CD4-positive, alpha-beta T cell treated with Interleukin-6 for 4 hours (primary cell): Measurements from ENCODE around the gene ELF1.
"Not testable (repeated sequence)": the region's sequence is repeated elsewhere in the genome, so short reads cannot be mapped to it uniquely, and the experiment has no call there.

Experiments
- DNase-seq: peaks from one replicate; pipeline ENCODE4 v3.0.0-alpha.2; 2020; ENCODE audit warnings: mixed read lengths

ELF1 gene

DNA sequence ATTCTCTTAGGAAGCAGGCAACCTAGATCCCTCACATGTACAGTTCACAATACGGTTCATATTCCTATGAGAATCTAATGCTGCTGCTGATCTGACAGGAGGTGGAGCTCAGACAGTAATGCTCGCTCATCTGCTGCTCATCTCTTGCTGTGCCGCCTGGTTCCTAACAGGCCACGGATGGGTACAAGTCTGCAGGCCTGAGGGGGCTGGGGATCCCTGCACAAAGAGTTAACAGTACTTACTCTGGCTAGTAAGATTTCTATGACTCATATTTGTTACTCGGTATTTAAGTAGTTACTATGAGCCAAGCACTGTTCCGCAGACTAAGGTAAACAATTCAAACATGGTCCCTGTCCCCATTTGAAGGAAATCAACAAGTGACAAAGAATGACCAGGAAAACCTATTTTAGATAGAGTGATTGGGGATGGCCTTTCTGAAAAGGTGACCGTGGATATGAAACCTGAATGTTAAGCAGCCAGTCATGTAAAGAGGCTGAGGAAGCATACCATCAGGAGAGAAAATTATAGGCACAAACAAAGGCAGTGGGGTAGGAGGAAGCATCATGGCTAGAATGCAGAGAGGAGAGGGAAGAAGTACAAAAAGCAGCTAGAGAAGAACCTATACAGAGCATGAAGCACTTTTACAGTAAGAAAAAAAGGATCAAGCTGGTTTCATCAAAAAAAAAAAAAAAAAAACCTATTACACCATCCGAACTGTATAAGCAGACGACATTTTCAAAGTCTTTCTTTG is 21.6 kb upstream of the ELF1 start:
- DNase-seq: no peak

DNA sequence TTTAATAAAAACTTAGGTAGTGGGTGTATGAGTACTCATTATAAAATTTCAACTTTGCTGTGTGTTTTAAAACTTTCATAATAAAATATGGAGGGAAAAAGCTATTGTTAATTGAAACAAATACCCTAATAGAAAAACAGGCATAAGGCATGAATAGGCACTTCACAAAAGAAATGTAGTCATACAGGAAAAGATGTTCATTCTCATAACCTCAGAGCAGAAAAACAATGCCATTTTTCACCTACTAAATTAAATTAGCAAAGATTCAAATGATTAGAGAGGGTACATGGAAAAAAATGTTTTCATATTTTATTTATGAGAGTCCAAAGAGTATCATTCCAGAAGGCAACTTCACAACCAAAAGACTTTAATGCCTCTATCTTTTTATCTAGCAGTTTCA is 20.6 kb upstream of the ELF1 start:
- no peak for DNase-seq

DNA sequence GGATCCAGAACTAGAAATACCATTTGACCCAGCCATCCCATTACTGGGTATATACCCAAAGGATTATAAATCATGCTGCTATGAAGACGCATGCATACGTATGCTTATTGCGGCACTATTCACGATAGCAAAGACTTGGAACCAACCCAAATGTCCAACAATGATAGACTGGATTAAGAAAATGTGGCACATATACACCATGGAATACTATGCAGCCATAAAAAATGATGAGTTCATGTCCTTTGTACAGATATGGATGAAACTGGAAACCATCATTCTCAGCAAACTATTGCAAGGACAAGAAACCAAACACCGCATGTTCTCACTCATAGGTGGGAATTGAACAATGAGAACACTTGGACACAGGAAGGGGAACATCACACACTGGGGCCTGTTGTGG is 17.4 kb upstream of the ELF1 start:
- not testable (repeated sequence) for DNase-seq

DNA sequence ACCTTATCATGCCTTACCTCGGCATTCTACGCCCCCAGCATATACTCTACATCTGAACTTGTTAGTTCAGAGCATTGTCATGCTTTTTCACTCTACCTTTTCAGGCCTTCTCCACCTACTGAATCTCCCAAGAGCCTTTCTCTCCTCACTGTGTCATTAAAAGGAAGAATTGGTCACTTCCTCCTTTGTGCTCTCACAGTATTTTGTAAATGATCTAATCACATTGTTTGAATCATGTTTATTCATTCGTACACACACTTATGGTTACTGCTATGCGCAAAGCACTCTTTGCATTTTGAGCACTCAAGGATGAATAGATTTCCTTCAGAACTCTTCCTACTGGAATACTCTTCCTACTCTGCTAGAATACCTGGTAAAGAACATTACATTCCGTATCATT is 15.8 kb upstream of the ELF1 start:
- no peak for DNase-seq

DNA sequence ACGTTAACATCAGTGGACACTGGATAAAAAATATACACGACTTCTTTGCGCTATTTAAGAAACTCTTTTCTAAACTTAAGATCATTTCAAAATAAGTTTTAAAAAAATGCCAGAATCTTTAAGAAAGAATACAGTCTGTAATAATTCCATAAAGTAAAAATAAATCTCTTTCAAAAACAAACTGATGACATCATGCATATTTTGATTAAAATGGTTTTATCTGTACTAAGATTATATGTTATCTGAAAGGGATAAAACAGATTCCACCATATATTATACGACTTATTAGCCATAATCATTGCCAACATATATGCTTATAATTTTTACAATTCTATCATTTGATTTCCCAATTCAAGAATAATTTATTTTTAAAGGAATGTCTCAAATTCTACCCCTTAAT is 15.3 kb upstream of the ELF1 start:
- DNase-seq: no peak

DNA sequence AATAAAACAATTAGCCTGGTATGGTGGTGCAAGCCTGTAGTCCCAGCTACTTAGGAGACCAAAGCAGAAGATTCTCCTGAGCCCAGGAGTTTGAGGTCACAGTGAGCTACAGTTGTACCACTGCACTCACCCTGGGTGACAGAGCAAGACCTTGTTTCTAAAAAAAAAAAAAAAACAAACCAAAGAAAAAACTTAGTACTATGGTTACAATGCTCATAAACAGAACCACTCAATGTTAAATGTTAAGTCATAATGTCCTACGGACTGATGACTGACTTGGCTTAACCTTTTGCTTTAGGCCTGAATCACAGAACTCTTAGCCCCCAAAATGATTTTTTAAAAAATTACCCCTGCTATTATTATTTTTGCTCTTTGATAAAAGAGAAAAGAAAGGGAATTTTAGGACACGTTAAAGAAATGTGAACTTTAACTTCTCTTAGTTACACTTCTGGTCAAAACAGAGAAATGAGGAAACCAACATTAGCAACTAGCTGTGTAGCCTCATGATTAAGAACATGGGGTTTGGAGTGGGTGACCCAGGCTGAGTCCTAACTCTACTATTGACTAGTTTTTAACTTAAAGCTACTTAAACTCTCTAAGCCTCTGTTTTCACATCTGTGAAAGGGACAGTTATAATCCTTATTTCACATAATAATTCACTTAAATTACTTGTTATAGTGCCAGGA is 13.7 kb upstream of the ELF1 start:
- DNase-seq: no peak

DNA sequence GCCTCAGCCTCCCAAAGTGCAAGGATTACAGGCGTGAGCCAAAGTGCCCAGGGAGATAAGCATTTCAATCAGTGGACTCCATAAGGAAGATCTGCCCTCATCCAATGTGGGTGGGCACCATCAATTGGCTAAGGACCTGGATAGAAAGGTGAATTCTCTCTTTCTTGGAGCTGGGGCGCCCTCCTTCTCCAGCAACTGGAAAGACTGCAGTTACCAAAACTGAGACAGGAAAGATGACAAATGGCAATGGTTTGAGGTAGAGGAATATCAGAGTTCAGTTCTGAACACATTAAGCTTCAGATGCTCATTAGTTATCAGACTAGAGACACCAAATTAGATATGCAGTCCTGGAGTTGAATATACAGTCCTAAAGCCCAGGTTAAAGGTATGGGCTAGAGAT is 10.5 kb upstream of the ELF1 start:
- DNase-seq: peak; percentile 45

DNA sequence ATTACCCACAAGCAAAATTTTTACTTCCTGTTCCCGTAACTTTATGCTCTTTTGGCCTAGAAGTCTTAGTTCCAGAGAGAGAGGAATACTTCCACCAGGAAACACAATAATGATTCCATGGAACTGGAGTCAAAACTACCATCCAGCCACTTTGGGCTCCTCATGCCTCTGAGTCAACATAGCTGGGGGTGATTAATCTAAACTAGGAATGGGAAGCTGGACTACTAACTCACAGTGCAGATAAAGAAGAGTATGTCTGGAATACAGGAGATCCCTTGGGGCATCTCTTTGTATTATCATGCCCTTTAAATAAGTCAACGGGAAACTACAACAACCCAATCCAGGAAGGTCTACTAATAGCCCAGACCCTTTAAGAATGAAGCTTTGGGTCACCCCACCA is 8.9 kb upstream of the ELF1 start:
- DNase-seq: no peak

DNA sequence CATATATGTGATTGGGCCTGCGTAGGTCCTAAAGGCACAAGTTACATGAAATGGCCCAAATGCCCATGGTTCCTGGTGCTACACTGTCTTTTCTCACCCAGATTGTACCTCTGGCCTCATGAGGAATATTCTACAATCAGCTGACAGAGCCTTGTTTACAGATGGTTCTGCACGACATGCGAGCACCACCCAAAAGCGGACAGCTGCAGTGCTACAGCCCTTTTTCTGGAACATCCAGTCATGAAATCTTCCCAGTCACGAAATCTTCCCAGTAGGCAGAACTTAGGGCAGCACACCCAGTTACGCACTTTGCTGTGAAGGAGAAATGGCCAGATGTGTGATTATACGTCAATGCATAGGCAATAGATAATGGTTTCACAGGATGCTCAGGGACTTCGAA is 7.7 kb upstream of the ELF1 start:
- DNase-seq: no peak

DNA sequence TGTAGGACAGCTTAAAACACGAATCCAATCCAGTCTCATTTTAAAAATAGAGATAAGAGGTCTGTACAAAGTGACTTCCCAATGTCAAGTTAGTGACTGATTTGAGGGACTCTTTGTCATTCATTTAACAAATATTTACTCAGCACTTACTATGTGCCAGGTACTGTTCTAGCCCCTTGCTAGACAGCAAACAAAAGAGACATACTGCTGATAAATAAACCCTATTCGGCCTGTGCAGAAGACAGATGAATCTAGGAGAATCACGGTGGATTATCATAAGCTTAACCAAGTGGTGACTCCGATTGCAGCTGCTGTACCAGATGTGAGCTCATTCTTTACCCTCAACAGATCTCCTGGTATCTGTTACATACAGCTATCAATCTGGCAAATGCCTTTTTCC is 6.4 kb upstream of the ELF1 start:
- no peak for DNase-seq

DNA sequence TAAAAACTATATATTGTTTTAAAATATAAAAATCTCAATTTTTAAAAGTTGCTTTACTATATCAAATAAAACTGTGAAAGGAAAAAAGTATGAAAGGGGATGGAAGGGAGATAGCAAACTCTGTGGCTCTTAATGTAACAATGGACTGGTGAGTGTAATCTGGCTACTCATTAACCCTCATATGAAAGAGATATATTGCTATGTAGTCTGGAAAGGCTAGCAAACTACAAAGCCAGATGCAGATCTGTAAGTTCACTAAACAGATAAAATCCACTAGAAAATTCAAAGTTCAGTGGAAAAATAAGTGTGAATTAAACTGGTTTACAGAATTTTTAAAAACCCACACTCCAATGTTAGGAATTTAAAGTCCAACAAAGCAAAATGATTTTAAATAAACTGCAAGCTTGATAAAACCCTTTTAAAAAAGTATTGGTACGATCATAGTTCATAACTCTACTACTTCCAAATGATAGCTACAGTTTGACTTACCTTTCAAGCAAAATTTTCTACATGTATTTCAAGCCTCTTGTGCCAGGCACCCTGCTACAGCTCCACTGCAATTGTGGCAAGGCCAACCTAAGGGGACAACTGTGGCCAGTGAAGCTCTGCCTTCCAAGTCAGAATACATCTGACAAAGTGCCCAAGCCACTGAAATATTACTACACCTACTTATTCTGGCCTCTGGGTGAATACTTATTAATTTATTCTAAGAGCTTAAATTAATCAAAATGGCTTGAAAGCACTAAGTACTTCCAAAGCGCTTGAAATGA is 647 bp upstream of the ELF1 start:
- no peak for DNase-seq

DNA sequence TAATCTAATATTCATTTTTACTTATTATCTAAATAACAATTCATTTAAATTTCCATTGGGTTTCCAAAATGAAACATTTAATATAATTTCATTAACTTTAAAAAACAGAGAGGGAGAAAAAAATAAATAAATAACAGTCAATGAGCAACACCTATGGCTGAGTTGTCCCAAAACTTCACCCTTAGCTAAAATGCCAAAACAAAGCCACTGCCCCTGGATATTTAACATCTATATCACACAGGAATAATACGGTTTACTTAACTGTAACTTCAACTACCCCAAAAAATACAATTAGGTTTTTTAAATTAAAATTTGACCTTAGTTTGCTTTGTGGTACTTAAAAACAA is 541 bp downstream of the ELF1 start:
- no peak for DNase-seq

DNA sequence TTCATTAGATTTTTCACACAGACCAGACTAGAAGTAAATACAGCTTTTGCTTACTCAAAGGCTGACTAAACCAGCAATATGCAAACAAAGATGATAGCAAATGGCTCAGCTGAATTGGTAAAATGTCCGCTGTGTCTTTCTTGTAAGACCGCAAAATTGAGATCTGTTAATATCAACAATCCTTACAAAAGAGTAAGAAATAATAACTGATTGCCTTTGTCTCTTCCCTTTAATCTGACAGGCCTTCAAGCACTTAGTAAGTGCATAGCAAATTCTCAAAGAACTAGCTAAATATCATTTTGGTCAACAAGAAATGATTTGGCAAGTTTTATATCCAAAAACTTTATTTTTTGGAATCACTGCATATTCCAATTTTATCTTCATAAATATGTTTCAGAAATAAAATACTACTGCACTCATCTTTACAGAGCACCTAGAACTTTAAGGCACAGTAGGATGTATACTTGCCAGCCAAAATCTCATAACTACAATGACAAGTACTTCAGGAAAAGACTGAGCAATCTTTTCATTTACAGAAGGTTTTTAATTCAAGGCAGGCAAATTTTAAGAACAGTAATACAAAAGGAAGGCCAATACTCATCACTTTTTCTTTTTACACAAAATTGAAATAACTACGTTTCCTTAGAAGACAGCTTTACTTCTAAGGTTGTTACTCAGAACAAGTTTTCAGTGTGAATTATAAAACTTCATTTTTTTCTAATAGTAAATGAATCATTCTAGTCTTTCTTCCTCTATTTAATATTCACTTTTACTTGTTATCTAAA is 1.1 kb downstream of the ELF1 start:
- no peak for DNase-seq

DNA sequence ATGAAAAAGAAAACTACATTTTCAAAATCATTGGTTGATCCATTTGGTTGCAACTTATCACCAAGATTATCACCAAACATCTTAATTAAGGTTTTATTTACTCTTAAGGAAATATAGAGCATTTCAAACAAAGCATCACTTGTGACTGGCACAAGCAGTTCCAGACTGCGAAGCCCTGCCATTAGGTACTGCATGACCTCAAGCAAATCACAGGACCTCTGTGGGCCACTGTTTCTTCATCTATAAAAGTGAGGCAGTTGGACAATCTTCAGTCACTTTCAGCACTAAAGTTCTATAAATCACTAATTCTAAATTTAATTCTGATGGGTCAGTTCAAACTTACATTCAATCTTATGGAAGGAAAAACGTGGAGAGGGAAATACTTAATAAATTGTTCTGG is 2.0 kb downstream of the ELF1 start:
- DNase-seq: peak; percentile 39

DNA sequence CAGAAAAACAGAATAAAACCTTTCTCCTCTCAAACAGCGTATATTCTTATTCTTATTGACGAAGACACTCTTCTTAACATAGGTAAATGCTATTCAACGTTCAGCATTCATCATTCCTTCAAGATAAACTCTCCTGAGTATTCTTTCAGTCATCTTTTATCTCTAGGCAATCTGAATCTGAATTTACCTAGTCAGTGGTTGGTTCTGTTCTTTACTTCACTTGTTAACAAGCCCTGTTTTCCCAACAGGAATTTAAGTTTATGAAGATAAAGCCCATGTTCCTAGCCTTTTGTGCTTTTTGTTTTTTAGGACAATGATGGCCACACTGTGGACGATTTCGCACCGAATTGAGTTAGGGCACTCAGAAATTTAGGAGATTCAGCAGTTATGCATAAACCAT is 3.2 kb downstream of the ELF1 start:
- no peak for DNase-seq

DNA sequence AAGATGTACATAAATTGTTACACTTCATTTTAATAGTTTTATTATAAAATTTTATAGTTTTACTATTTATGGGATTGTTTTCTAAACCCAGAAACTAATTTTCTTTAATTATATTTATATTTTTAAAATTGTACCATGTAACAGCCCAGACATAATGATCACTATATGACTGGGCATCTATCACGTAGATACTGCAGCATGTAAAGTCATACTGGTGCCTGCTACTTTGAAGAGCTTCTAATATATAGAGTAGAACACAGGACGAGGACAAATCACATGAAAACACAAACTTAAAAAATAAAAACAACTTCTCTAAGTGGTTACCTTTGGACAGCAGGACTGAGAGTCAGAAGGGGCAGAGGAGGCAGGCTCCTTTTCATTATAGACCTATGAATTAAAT is 5.3 kb downstream of the ELF1 start:
- DNase-seq: no peak

DNA sequence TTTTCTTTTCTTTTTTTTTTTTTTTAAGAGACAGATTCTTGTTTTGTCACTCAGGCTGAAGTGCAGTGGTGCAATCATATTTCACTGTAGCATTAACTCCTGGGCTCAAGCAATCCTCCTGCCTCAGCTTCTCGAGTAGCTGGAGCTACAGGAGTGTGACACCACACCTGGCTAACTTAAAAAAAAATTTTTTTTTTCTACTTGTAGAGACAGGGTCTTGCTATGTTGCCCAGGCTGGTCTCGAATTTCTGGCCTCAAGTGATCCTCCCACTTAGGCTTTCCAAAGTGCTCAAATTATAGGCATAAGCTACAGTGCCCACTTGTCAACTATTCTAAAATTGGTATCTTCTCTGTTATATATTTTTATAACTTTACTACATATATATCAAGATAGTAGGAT is 6.6 kb downstream of the ELF1 start:
- no peak for DNase-seq

DNA sequence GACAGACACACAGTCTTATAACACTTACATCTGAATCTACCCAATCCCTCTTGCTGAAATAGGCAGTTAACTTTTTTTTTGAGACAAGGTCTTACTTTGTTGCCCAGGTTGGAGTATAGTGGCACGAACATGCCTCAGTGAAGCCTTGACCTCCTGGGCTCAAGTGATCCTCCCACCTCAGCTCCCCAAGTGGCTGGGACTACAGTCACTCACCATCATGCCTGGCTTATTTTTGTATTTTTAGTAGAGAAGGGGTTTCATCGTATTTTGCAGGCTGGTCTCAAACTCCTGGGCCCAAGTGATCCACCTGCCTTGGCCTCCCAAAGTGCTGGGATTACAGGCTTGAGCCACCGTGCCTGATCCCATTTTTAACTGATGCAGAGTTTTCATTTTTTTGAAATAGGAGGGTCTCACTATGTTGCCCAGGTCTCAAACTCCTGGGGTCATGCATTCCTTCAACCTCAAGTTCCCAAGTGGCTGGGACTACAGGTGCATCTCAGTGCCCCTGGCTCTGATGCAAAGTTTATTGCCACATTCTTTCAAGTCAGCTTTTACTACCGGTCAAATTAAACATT is 7.6 kb downstream of the ELF1 start:
- no peak for DNase-seq

DNA sequence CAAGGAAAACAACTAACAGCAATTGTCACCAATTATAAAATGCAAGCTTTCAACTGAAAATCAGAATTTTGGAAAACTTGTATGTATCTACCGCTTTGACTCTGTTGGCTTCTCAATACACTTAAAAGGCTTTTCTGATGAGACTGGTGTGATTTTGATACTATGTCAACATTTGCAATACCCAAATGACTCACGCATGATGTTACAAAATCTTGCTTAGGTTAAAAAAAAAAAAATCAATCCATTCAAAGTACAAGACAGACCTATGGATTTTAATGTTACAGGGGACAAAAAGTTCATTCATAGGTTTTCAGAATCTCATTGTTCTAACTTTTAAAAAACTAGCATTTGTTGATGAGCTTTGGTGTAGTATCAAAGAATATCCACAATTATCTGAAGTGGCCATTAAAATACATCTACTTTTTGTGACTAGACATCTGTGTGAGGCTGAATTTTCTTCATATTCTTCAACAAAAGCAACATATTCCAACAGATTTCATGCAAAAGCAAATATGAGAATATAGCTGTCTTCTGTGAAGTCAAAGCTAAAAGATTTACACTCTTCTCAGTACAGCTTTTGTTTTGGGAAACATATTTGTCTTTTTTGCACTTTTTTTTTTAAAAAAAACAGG is 10.7 kb downstream of the ELF1 start:
- no peak for DNase-seq

DNA sequence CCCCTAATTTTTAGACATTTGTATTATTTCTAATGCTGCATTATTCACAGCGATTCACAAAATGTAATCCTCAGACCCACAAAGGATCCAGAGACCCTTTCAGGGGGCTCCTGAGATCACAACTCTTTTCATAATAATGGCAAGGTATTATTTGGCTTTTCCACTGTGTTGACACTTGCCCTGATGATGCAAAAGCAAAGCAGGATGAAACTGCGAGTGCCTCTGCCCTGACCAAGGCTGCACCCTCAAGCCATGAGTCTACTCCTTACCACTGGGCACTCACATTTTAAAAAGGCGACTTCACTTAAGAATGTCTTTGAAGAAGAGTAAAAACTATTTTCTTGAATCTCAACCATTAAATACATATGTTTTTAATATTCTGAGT is 11.4 kb downstream of the ELF1 start:
- DNase-seq: no peak

DNA sequence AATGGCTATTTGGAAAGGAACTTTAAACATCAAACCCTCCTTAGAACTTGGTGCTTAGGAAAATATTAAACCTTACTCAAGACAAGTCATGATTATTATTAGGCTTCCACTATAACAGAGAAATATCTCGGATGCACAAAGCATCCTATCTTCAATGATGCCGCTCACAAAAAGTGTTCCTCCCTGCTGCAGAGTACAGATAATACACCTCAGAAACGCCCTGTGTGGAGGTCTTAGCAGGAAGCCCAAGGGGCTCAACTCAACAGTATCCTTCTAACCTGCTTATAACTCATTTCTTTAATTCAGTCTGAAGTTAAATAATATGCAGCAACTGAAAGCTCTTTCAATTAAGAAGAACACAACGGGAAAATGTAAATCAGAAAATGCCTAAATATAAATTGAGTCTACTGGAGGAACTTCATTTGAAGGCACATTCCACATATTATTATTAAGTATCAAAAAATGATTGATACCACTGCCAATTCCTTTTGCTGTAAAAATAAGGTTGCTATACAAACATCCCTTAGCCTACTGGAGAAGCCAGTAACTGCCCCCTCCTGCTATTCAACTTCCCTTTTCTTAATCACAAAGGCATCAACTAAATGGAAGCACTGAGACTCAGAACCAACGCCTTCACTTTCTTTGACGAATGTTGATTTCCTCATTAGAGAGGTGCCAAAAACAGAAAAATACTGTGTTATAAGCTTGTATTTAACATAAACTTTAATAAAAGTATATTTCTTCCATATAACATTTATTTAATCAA is 12.0 kb downstream of the ELF1 start:
- no peak for DNase-seq

DNA sequence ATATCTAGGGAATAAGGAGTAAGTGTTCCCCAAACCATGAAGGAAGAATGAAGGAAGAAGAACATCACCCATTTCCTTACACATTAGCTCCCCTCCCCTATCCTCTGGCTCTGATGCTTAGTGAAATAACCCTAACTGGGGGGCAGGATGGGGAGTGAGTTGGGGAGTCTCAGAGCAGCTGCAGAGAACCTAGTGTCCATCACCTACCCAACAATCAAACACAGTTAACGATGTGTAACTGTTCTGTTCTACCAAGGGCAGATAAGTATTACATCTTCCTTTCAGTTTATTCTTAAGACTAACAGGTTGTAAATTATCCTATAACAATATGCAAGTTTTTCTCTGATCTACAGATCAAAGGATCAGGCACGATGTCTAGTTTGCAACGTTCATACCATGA is 12.8 kb downstream of the ELF1 start:
- DNase-seq: no peak
